GM23338 (cell line): ENCODE data around the gene FKBP1A. TPM values are rescaled to one million over a fixed set of nuclear protein-coding genes. Genes with fewer than 3 reads are reported as not detected.

Source experiments
- ATAC-seq: fragments of 200-7000 bp; cut with Tn5 transposase; 3 replicates; pipeline ENCODE4 v1.9.1; 2020
- DNase-seq: peaks from one replicate; pipeline ENCODE4 v3.0.0-alpha.2; 2015; ENCODE audit warnings: low spot score
- H2AFZ ChIP-seq: fragments of 200-600 bp; sonication (generic); 2 replicates; pipeline ENCODE4 v1.8.0; 2016; ENCODE audit warnings: antibody characterized with exemption, mild to moderate bottlenecking, moderate library complexity
- H3F3A ChIP-seq: fragments of 200-600 bp; sonication (generic); replicated peaks from 2 replicates; pipeline ENCODE4 v1.8.0; 2017; ENCODE audit warnings: antibody characterized with exemption, mixed run types, low read depth
- H3K27ac ChIP-seq: fragments of 200-600 bp; sonication (generic); 2 replicates; pipeline ENCODE4 v1.6.1; 2016; ENCODE audit warnings: low read depth
- H3K27me3 ChIP-seq: fragments of 200-600 bp; sonication (generic); 2 replicates; pipeline ENCODE4 v1.8.0; 2016; ENCODE audit warnings: mild to moderate bottlenecking, mixed run types, moderate library complexity; ENCODE audit not compliant: insufficient read depth
- H3K36me3 ChIP-seq: fragments of 200-600 bp; sonication (generic); 2 replicates; pipeline ENCODE4 v1.8.0; 2016; ENCODE audit warnings: mild to moderate bottlenecking; ENCODE audit not compliant: insufficient read depth
- H3K4me1 ChIP-seq: fragments of 200-600 bp; sonication (generic); 2 replicates; pipeline ENCODE4 v1.8.0; 2016; ENCODE audit warnings: mild to moderate bottlenecking, moderate library complexity; ENCODE audit not compliant: insufficient read depth
- H3K4me2 ChIP-seq: fragments of 200-600 bp; sonication (generic); 2 replicates; pipeline ENCODE4 v1.7.1; 2017; ENCODE audit warnings: mixed run types
- H3K4me3 ChIP-seq: fragments of 200-600 bp; sonication (generic); 2 replicates; pipeline ENCODE4 v1.6.1; 2016; ENCODE audit warnings: mixed run types
- H3K79me2 ChIP-seq: fragments of 200-600 bp; sonication (generic); replicated peaks from 2 replicates; pipeline ENCODE4 v1.8.0; 2017; ENCODE audit warnings: mild to moderate bottlenecking; ENCODE audit not compliant: insufficient read depth
- H3K9me2 ChIP-seq: fragments of 200-600 bp; sonication (generic); 2 replicates; pipeline ENCODE4 v1.8.0; 2017; ENCODE audit not compliant: insufficient read depth
- H4K20me1 ChIP-seq: fragments of 200-600 bp; sonication (generic); replicated peaks from 2 replicates; pipeline ENCODE4 v1.8.0; 2017; ENCODE audit warnings: mild to moderate bottlenecking; ENCODE audit not compliant: insufficient read depth
- H3K27ac Mint-ChIP-seq: 2 replicates; pipeline ENCODE4 v1.8.0; 2020; ENCODE audit warnings: inconsistent platforms, mild to moderate bottlenecking, moderate library complexity, mixed read lengths
- H3K27me3 Mint-ChIP-seq: 3 replicates; pipeline ENCODE4 v1.8.0; 2022; ENCODE audit warnings: low read depth, mild to moderate bottlenecking, moderate library complexity, mixed read lengths, inconsistent platforms; ENCODE audit not compliant: insufficient read depth, poor library complexity
- H3K36me3 Mint-ChIP-seq: 3 replicates; pipeline ENCODE4 v1.8.0; 2021; ENCODE audit warnings: low read depth, mild to moderate bottlenecking, inconsistent platforms, moderate library complexity, mixed read lengths
- H3K4me1 Mint-ChIP-seq: 3 replicates; pipeline ENCODE4 v1.8.0; 2020; ENCODE audit warnings: mild to moderate bottlenecking, inconsistent platforms, mixed read lengths
- H3K4me3 Mint-ChIP-seq: 3 replicates; pipeline ENCODE4 v1.8.0; 2021; ENCODE audit warnings: moderate library complexity, mild to moderate bottlenecking, inconsistent platforms, mixed read lengths
- H3K9me3 Mint-ChIP-seq: 3 replicates; pipeline ENCODE4 v1.8.0; 2020; ENCODE audit warnings: moderate library complexity, mild to moderate bottlenecking, inconsistent platforms, mixed read lengths
- CREB1 ChIP-seq: fragments of 250-450 bp; sonication (Bioruptor Pico); IDR thresholded peaks from 2 replicates; pipeline ENCODE4 v1.5.0; 2020; ENCODE audit warnings: low read depth, mild to moderate bottlenecking, moderate library complexity
- CTCF ChIP-seq, 2 experiments: fragments of 200-600 bp in 1 of 2; sonication (generic) in 1 of 2; conservative IDR thresholded peaks; 2 replicates each; pipeline versions ENCODE4 v1.5.1 to v1.6.1; 2016 to 2017; ENCODE audit warnings: antibody characterized with exemption in 2 of 2, low read depth in 2 of 2, mild to moderate bottlenecking in 2 of 2, moderate library complexity in 1 of 2
- ETS1 ChIP-seq: IDR thresholded peaks from 2 replicates; pipeline ENCODE4 v1.6.1; 2016; ENCODE audit warnings: antibody characterized with exemption
- EZH2 ChIP-seq: fragments of 200-600 bp; sonication (generic); IDR thresholded peaks from one replicate; pipeline ENCODE4 v1.8.0; 2017; ENCODE audit warnings: antibody characterized with exemption, mild to moderate bottlenecking, low read depth; ENCODE audit not compliant: unreplicated experiment
- EZH2phosphoT487 ChIP-seq: fragments of 200-600 bp; sonication (generic); IDR thresholded peaks from one replicate; pipeline ENCODE4 v1.8.1; 2018; ENCODE audit warnings: antibody characterized with exemption; ENCODE audit not compliant: unreplicated experiment
- JUNB ChIP-seq: IDR thresholded peaks from one replicate; pipeline ENCODE4 v1.6.1; 2016; ENCODE audit warnings: antibody characterized with exemption; ENCODE audit not compliant: unreplicated experiment
- NANOG ChIP-seq: IDR thresholded peaks from 2 replicates; pipeline ENCODE4 v1.6.1; 2016; ENCODE audit warnings: antibody characterized with exemption, borderline replicate concordance
- POLR2AphosphoS5 ChIP-seq: IDR thresholded peaks from 2 replicates; pipeline ENCODE4 v1.6.1; 2016; ENCODE audit warnings: antibody characterized with exemption, low read depth
- REST ChIP-seq: IDR thresholded peaks from one replicate; pipeline ENCODE4 v1.6.1; 2018; ENCODE audit warnings: antibody characterized with exemption; ENCODE audit not compliant: unreplicated experiment
- STAT1 ChIP-seq: IDR thresholded peaks from one replicate; pipeline ENCODE4 v1.6.1; 2016; ENCODE audit warnings: antibody characterized with exemption; ENCODE audit not compliant: unreplicated experiment
- ZNF114 ChIP-seq: fragments of 250-450 bp; sonication (Bioruptor Pico); IDR thresholded peaks from 2 replicates; pipeline ENCODE4 v1.5.0; 2020; ENCODE audit warnings: mild to moderate bottlenecking, moderate library complexity
- ZNF331 ChIP-seq: fragments of 250-450 bp; sonication (Bioruptor Pico); IDR thresholded peaks from 2 replicates; pipeline ENCODE4 v1.5.0; 2020; ENCODE audit warnings: low read depth, mild to moderate bottlenecking, moderate library complexity
- ZNF462 ChIP-seq: fragments of 250-450 bp; sonication (Bioruptor Pico); IDR thresholded peaks from 2 replicates; pipeline ENCODE4 v1.5.0; 2020; ENCODE audit warnings: mild to moderate bottlenecking, moderate library complexity
- polyA plus RNA-seq: library from polyadenylated mRNA; unstranded; fragments of >200 nt; fragmentation: Nextera tagmentation; extraction: Ambion mirVana; gene quantifications from 2 replicates; pipeline ENCODE4 v1.2.1, GENCODE V29; 2016
- total RNA-seq: library from RNA; depleted of rRNA; stranded (reverse); fragments of >200 nt; shearing (Covaris generic); gene quantifications from 2 replicates; pipeline ENCODE4 v1.2.3, GENCODE V29; 2014

FKBP1A gene
- total and polyA plus RNA-seq, 2 experiments from 2014 or later = 171 to 350 TPM

- no peak overlapping the region for H3K27ac Mint-ChIP-seq
- H3K4me3 Mint-ChIP-seq = no peak overlapping the region
- peaks cover 9% of the 10 kb centered on the region; the same call in 2 of the 3 replicates for H3K4me1 Mint-ChIP-seq
- Histone ChIP-seq H3F3A (no peaks in the 10 kb centered on the region), H3K79me2 (no peaks in the 10 kb centered on the region), H3K36me3 (peaks cover 4% of the 10 kb centered on the region; the same call in 1 of the 2 replicates), H3K4me2 (no peak overlapping the region), H3K4me3 (no peak overlapping the region), H3K27me3 (no peaks in the 10 kb centered on the region), H3K4me1 (no peaks in the 10 kb centered on the region), H4K20me1 (no peaks in the 10 kb centered on the region; the same call in 1 of the 2 replicates), H3K27ac (no peak overlapping the region), H2AFZ (no peak overlapping the region), H3K9me2 (no peaks in the 10 kb centered on the region)
- DNase-seq (no peak), ATAC-seq (no peak)
- TF ChIP-seq REST (no peak), ZNF114 (CRISPR knock-in tag) (no peak), ETS1 (no peak), CREB1 (CRISPR knock-in tag) (no peak), STAT1 (no peak), ZNF462 (no peak), EZH2 (no peak), CTCF (conservative IDR thresholded peaks at IDR 0.05; ENCODE audit: low read depth in 2 of 2) (no peak), JUNB (no peak), EZH2phosphoT487 (no peak), POLR2AphosphoS5 (no peak), NANOG (no peak), ZNF331 (no peak)
- peaks cover 37% of the 10 kb centered on the region for H3K36me3 Mint-ChIP-seq
- peaks cover 14% of the 10 kb centered on the region for H3K9me3 Mint-ChIP-seq
- H3K27me3 Mint-ChIP-seq = peaks cover 10% of the 10 kb centered on the region
Observed at GRCh38 chr20:1438361-1438760, 45.5 kb upstream of the FKBP1A start.
